ENCODE data around the gene AHRR.

DNA sequence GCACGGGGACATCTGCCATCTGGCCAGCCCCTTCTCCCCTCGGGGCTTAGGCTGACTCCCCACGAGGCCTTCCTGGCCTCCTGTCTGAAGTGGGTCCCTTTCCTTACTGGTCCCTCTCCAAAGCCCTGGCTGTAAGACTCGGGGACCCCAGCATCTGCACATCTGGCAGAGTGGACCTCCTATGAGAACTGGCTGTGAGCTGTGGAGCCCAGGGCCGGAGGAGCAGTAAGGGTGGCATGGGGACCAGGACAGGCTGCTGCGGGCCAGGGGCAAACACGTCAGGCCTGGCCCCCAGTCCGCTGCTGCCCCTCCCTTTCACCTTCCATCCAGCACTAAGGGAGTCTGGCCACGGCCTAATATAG is 155.3 kb downstream of the AHRR start:
- TF ChIP-seq POLR2AphosphoS5 (IDR thresholded peaks at IDR 0.05) (no peak), POLR2A (IDR thresholded peaks at IDR 0.05) (no peak)
- TF ChIP-seq, protein P1, sequence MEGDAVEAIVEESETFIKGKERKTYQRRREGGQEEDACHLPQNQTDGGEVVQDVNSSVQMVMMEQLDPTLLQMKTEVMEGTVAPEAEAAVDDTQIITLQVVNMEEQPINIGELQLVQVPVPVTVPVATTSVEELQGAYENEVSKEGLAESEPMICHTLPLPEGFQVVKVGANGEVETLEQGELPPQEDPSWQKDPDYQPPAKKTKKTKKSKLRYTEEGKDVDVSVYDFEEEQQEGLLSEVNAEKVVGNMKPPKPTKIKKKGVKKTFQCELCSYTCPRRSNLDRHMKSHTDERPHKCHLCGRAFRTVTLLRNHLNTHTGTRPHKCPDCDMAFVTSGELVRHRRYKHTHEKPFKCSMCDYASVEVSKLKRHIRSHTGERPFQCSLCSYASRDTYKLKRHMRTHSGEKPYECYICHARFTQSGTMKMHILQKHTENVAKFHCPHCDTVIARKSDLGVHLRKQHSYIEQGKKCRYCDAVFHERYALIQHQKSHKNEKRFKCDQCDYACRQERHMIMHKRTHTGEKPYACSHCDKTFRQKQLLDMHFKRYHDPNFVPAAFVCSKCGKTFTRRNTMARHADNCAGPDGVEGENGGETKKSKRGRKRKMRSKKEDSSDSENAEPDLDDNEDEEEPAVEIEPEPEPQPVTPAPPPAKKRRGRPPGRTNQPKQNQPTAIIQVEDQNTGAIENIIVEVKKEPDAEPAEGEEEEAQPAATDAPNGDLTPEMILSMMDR (IDR thresholded peaks at IDR 0.05), result no peak

Data from stomach (tissue), 4 donors.